ENCODE measurements around the gene TMPRSS7.

DNA sequence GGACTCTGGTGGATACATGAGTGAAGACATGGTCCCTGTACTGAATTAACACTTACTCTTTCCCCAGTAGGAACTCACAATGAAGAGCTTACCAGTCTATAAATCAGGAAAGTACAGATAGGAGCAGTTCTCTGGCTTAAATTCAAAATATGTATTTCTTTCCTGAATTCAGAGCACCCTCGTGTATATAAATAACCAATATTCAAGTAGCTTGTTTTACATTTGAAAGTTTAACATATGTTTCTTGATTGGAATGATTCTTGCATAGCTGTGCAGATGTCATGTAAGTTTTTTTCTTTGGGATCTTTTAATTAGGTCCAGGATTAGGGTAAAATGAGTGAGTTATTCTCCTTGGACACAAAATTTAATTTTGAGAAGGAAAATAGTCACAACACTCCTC, 14.8 kb upstream of the TMPRSS7 start:
- TF ChIP-seq CTCF (IDR thresholded peaks at IDR 0.05; ENCODE audit: borderline replicate concordance, extremely low read depth, low read length, poor library complexity, severe bottlenecking) (no peak), EZH2 (IDR thresholded peaks at IDR 0.05; ENCODE audit: borderline replicate concordance, low read depth, low read length, severe bottlenecking) (no peak)

All from DND-41 (cell line).